HCT116 (cell line): Measurements from ENCODE around the gene CHST11. TPM values are rescaled to one million over a fixed set of nuclear protein-coding genes. Genes with fewer than 3 reads are reported as not detected.

ENCODE experiments used
- ATAC-seq: fragments of 200-7000 bp; cut with Tn5 transposase; 2 replicates; pipeline ENCODE4 v1.9.1; 2020; ENCODE audit warnings: mild to moderate bottlenecking, moderate library complexity
- BruUV-seq: library from RNA; stranded (reverse); fragments of 400-500 nt; replicated peaks from 2 replicates; lab custom pipeline; 2021; lab: Mats Ljungman, UMichigan
- CTCF ChIA-PET: fragments of 300-600 bp; sonication (Branson Sonifier 250); formaldehyde crosslinking; loops from one replicate; lab custom pipeline; 2021; ENCODE audit warnings: antibody characterized with exemption; lab: Charles Lee
- POLR2A ChIA-PET: fragments of 300-600, 350-600 bp; sonication (Branson Sonifier 250); formaldehyde crosslinking; loops from one replicate; lab custom pipeline; 2021; ENCODE audit warnings: antibody characterized with exemption; lab: Charles Lee
- RAD21 ChIA-PET, 2 experiments: fragments of 300-600 bp; sonication (Branson Sonifier 250); formaldehyde crosslinking; loops; one replicate each; lab custom pipeline; 2023; ENCODE audit warnings: low total read pairs in 2 of 2; ENCODE audit not compliant: uncharacterized antibody in 2 of 2, unreplicated experiment in 2 of 2, low non-redundant PET in 1 of 2; lab: Charles Lee
- DNase-seq: peaks from one replicate; pipeline ENCODE4 v3.0.0-alpha.2; 2010; ENCODE audit warnings: low read depth, low spot score
- H2AFZ ChIP-seq: fragments of 200-600 bp; shearing (Covaris generic), sonication (generic); 2 replicates; pipeline ENCODE4 v1.6.1; 2017; ENCODE audit warnings: low read depth, mixed run types, mixed read lengths, antibody characterized with exemption, low read length; ENCODE audit not compliant: poor library complexity, severe bottlenecking
- H3K27ac ChIP-seq: 2 replicates; pipeline ENCODE4 v1.5.1; 2012; ENCODE audit warnings: low read depth, low read length
- H3K27me3 ChIP-seq: fragments of 200-600 bp; sonication (generic); 2 replicates; pipeline ENCODE4 v1.6.1; 2016; ENCODE audit warnings: mixed run types, low read length, mixed read lengths; ENCODE audit not compliant: insufficient read depth
- H3K36me3 ChIP-seq, 2 experiments: fragments of 200-500 bp in 1 of 2; fragments of 200-600 bp in 1 of 2; sonication (Bioruptor generic) in 1 of 2; sonication (generic) in 1 of 2; 2 replicates each; pipeline versions ENCODE4 v1.5.1 to v1.6.1; 2014 to 2016; ENCODE audit warnings: low read length in 2 of 2, inconsistent platforms in 1 of 2, mixed read lengths in 1 of 2, mixed run types in 1 of 2; ENCODE audit not compliant: insufficient read depth in 2 of 2, control insufficient read depth in 1 of 2
- H3K4me1 ChIP-seq, 2 experiments: fragments of 200-600 bp in 1 of 2; sonication (generic) in 1 of 2; 2 replicates each; pipeline versions ENCODE4 v1.5.1 to v1.6.1; 2012 to 2017; ENCODE audit warnings: low read length in 2 of 2, inconsistent platforms in 1 of 2, mild to moderate bottlenecking in 1 of 2, mixed read lengths in 1 of 2, mixed run types in 1 of 2, moderate library complexity in 1 of 2; ENCODE audit not compliant: insufficient read depth in 2 of 2, control insufficient read depth in 1 of 2
- H3K4me2 ChIP-seq: fragments of 200-600 bp; sonication (generic); 2 replicates; pipeline ENCODE4 v1.6.1; 2017; ENCODE audit warnings: mixed run types, low read length, mixed read lengths
- H3K4me3 ChIP-seq, 2 experiments: fragments of 200-600 bp in 1 of 2; sonication (generic) in 1 of 2; replicated peaks in 1 of 2; 2 replicates each; pipeline ENCODE4 v1.5.1; 2011 to 2016; ENCODE audit warnings: low read length in 2 of 2, control low read depth in 1 of 2, low read depth in 1 of 2, mild to moderate bottlenecking in 1 of 2, mixed read lengths in 1 of 2, mixed run types in 1 of 2
- H3K79me2 ChIP-seq: fragments of 200-600 bp; sonication (generic); 2 replicates; pipeline ENCODE4 v1.6.1; 2017; ENCODE audit warnings: mild to moderate bottlenecking, mixed run types, low read length, moderate library complexity, mixed read lengths; ENCODE audit not compliant: insufficient read depth
- H3K9ac ChIP-seq: fragments of 200-600 bp; sonication (generic); 2 replicates; pipeline ENCODE4 v1.6.1; 2016; ENCODE audit warnings: low read length, mixed read lengths
- H3K9me2 ChIP-seq: fragments of 200-600 bp; sonication (generic), shearing (Covaris generic); 2 replicates; pipeline ENCODE4 v1.6.1; 2017; ENCODE audit warnings: mixed run types, mild to moderate bottlenecking, moderate library complexity; ENCODE audit not compliant: insufficient read depth
- H3K9me3 ChIP-seq, 2 experiments: fragments of 200-500 bp in 1 of 2; fragments of 200-600 bp in 1 of 2; sonication (Bioruptor generic) in 1 of 2; sonication (generic) in 1 of 2; 2 replicates each; pipeline ENCODE4 v1.6.1; 2014 to 2017; ENCODE audit warnings: low read length in 2 of 2, mixed read lengths in 2 of 2, inconsistent platforms in 1 of 2, low read depth in 1 of 2, mild to moderate bottlenecking in 1 of 2, mixed run types in 1 of 2, moderate library complexity in 1 of 2; ENCODE audit not compliant: control insufficient read depth in 1 of 2, insufficient read depth in 1 of 2
- H4K20me1 ChIP-seq: fragments of 200-600 bp; sonication (generic), shearing (Covaris generic); 2 replicates; pipeline ENCODE4 v1.6.1; 2017; ENCODE audit warnings: mixed run types, mild to moderate bottlenecking, moderate library complexity; ENCODE audit not compliant: insufficient read depth
- CBX3 ChIP-seq: IDR thresholded peaks from 2 replicates; pipeline ENCODE4 v1.6.1; 2012; ENCODE audit warnings: low read depth
- CEBPB ChIP-seq: IDR thresholded peaks from 2 replicates; pipeline ENCODE4 v1.6.1; 2012; ENCODE audit warnings: low read depth
- EGR1 ChIP-seq: IDR thresholded peaks from 2 replicates; pipeline ENCODE4 v1.6.1; 2012; ENCODE audit warnings: low read depth
- FOSL1 ChIP-seq: IDR thresholded peaks from 2 replicates; pipeline ENCODE4 v1.6.1; 2012; ENCODE audit warnings: low read depth
- JUND ChIP-seq: IDR thresholded peaks from 2 replicates; pipeline ENCODE4 v1.6.1; 2012
- POLR2A ChIP-seq: IDR thresholded peaks from 2 replicates; pipeline ENCODE4 v1.7.0; 2011; ENCODE audit warnings: borderline replicate concordance; ENCODE audit not compliant: insufficient read depth, insufficient read length; ENCODE audit errors: extremely low read depth
- POLR2AphosphoS5 ChIP-seq: IDR thresholded peaks from 2 replicates; pipeline ENCODE4 v1.6.1; 2011; ENCODE audit warnings: mild to moderate bottlenecking, low read depth, low read length, moderate library complexity
- RAD21 ChIP-seq: IDR thresholded peaks from 2 replicates; pipeline ENCODE4 v1.6.1; 2012; ENCODE audit warnings: low read depth, mild to moderate bottlenecking
- SIN3A ChIP-seq: IDR thresholded peaks from 2 replicates; pipeline ENCODE4 v1.6.1; 2012; ENCODE audit warnings: low read depth
- SRF ChIP-seq: IDR thresholded peaks from 2 replicates; pipeline ENCODE4 v1.6.1; 2012; ENCODE audit warnings: low read depth
- TCF7L2 ChIP-seq: IDR thresholded peaks from 2 replicates; pipeline ENCODE4 v1.7.0; 2011; ENCODE audit warnings: borderline replicate concordance, inconsistent platforms; ENCODE audit not compliant: insufficient read depth, insufficient read length; ENCODE audit errors: extremely low read depth
- YY1 ChIP-seq: IDR thresholded peaks from 2 replicates; pipeline ENCODE4 v1.6.1; 2011; ENCODE audit warnings: low read length, low read depth, moderate library complexity, mild to moderate bottlenecking; ENCODE audit not compliant: insufficient replicate concordance; ENCODE audit errors: extremely low read depth
- ZFX ChIP-seq: fragments of 450-650 bp; IDR thresholded peaks from 2 replicates; pipeline ENCODE4 v1.6.1; 2017
- ZNF274 ChIP-seq: fragments of 200-500 bp; sonication (Bioruptor generic); IDR thresholded peaks from 2 replicates; pipeline ENCODE4 v1.6.1; 2014; ENCODE audit warnings: mild to moderate bottlenecking, low read depth, low read length, inconsistent platforms
- intact Hi-C: fragments of 100-400 bp; cut with micrococcal nuclease; formaldehyde crosslinking; loops from 2 replicates; pipeline ENCODE4 v1.10.0; 2022
- total RNA-seq: library from RNA; stranded (reverse); gene quantifications from one replicate; pipeline ENCODE4 v1.2.1, GENCODE V29; 2021; ENCODE audit not compliant: unreplicated experiment
- TF ChIP-seq, protein P1 (sequence below), 3 experiments: fragments of 200-600 bp in 1 of 3; sonication (generic) in 1 of 3; IDR thresholded peaks in 2 of 3; conservative IDR thresholded peaks in 1 of 3; 2 replicates each; pipeline ENCODE4 v1.5.1; 2012 to 2017; ENCODE audit warnings: low read depth in 2 of 3, low read length in 2 of 3, antibody characterized with exemption in 1 of 3, borderline replicate concordance in 1 of 3, control low read depth in 1 of 3, mild to moderate bottlenecking in 1 of 3, mixed read lengths in 1 of 3, mixed run types in 1 of 3, moderate library complexity in 1 of 3; ENCODE audit not compliant: insufficient read depth in 1 of 3
- TF ChIP-seq, protein P2 (sequence below): IDR thresholded peaks from 2 replicates; pipeline ENCODE4 v1.6.1; 2012; ENCODE audit warnings: low read depth
- TF ChIP-seq, protein P3 (sequence below): IDR thresholded peaks from 2 replicates; pipeline ENCODE4 v1.6.1; 2012
- TF ChIP-seq, protein P4 (sequence below): IDR thresholded peaks from 2 replicates; pipeline ENCODE4 v1.6.1; 2011; ENCODE audit warnings: mild to moderate bottlenecking, low read length, moderate library complexity; ENCODE audit not compliant: insufficient replicate concordance; ENCODE audit errors: extremely low read depth

Gene CHST11
- total RNA-seq, 1 experiment from 2014 or later = 10.1 TPM

DNA sequence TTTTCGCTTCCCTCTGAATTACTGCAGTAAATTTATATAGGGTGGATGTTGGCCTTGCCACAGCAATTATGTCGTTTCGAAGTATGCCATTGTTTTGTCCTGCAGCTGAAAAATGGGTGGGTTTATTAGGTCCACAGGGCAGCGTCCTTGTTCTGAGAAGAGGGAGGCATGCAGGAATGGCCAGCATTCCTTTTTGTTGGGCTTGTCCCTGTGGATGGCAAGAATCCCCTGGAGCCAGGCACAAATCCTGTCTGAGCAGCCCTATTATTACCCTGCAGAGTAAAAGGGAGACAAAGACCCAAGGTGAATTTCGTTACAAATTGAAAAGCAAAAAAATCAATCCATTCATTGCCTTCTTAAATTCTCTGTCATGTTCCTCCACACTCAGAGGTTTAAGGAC, 88.1 kb downstream of the CHST11 start:
- ATAC-seq = no peak
- Histone ChIP-seq H3K9me2 (no peaks in the 10 kb centered on the region), H4K20me1 (no peaks in the 10 kb centered on the region), H3K27me3 (no peaks in the 10 kb centered on the region), H3K4me1 (peaks cover under 1 to 8% of the 10 kb centered on the region in 2 experiments; a peak in 3 of 4 replicates), H3K79me2 (no peaks in the 10 kb centered on the region), H3K4me3 (no peak overlapping the region), H3K36me3 (no peaks in the 10 kb centered on the region), H3K27ac (no peak overlapping the region), H3K9ac (no peak overlapping the region), H2AFZ (no peak overlapping the region), H3K9me3 (no peaks in the 10 kb centered on the region), H3K4me2 (no peak overlapping the region)
- ChIA-PET RAD21 (no interaction called here), CTCF (no interaction called here), POLR2A (no interaction called here)
- intact Hi-C loops = no loop called here
- DNase-seq = no peak
- BruUV-seq = no TSS peak
- TF ChIP-seq FOSL1 (no peak), ZNF274 (no peak), CBX3 (no peak), POLR2A (no peak), TCF7L2 (no peak), JUND (no peak), EGR1 (no peak), ZFX (no peak), POLR2AphosphoS5 (no peak), SRF (no peak), RAD21 (no peak), YY1 (no peak), SIN3A (no peak), CEBPB (no peak)
- TF ChIP-seq, protein P1, sequence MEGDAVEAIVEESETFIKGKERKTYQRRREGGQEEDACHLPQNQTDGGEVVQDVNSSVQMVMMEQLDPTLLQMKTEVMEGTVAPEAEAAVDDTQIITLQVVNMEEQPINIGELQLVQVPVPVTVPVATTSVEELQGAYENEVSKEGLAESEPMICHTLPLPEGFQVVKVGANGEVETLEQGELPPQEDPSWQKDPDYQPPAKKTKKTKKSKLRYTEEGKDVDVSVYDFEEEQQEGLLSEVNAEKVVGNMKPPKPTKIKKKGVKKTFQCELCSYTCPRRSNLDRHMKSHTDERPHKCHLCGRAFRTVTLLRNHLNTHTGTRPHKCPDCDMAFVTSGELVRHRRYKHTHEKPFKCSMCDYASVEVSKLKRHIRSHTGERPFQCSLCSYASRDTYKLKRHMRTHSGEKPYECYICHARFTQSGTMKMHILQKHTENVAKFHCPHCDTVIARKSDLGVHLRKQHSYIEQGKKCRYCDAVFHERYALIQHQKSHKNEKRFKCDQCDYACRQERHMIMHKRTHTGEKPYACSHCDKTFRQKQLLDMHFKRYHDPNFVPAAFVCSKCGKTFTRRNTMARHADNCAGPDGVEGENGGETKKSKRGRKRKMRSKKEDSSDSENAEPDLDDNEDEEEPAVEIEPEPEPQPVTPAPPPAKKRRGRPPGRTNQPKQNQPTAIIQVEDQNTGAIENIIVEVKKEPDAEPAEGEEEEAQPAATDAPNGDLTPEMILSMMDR (IDR thresholded peaks at IDR 0.05 in 2 of 3, conservative IDR thresholded peaks at IDR 0.05 in 1 of 3; ENCODE audit: borderline replicate concordance in 1 of 3, insufficient read depth in 1 of 3, low read depth in 2 of 3, low read length in 2 of 3) = no peak
- TF ChIP-seq, protein P2, sequence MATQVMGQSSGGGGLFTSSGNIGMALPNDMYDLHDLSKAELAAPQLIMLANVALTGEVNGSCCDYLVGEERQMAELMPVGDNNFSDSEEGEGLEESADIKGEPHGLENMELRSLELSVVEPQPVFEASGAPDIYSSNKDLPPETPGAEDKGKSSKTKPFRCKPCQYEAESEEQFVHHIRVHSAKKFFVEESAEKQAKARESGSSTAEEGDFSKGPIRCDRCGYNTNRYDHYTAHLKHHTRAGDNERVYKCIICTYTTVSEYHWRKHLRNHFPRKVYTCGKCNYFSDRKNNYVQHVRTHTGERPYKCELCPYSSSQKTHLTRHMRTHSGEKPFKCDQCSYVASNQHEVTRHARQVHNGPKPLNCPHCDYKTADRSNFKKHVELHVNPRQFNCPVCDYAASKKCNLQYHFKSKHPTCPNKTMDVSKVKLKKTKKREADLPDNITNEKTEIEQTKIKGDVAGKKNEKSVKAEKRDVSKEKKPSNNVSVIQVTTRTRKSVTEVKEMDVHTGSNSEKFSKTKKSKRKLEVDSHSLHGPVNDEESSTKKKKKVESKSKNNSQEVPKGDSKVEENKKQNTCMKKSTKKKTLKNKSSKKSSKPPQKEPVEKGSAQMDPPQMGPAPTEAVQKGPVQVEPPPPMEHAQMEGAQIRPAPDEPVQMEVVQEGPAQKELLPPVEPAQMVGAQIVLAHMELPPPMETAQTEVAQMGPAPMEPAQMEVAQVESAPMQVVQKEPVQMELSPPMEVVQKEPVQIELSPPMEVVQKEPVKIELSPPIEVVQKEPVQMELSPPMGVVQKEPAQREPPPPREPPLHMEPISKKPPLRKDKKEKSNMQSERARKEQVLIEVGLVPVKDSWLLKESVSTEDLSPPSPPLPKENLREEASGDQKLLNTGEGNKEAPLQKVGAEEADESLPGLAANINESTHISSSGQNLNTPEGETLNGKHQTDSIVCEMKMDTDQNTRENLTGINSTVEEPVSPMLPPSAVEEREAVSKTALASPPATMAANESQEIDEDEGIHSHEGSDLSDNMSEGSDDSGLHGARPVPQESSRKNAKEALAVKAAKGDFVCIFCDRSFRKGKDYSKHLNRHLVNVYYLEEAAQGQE = no peak
- TF ChIP-seq, protein P3, sequence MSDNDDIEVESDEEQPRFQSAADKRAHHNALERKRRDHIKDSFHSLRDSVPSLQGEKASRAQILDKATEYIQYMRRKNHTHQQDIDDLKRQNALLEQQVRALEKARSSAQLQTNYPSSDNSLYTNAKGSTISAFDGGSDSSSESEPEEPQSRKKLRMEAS = no peak
- TF ChIP-seq, protein P4, sequence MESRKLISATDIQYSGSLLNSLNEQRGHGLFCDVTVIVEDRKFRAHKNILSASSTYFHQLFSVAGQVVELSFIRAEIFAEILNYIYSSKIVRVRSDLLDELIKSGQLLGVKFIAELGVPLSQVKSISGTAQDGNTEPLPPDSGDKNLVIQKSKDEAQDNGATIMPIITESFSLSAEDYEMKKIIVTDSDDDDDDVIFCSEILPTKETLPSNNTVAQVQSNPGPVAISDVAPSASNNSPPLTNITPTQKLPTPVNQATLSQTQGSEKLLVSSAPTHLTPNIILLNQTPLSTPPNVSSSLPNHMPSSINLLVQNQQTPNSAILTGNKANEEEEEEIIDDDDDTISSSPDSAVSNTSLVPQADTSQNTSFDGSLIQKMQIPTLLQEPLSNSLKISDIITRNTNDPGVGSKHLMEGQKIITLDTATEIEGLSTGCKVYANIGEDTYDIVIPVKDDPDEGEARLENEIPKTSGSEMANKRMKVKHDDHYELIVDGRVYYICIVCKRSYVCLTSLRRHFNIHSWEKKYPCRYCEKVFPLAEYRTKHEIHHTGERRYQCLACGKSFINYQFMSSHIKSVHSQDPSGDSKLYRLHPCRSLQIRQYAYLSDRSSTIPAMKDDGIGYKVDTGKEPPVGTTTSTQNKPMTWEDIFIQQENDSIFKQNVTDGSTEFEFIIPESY = no peak
